ENCODE results near the gene NANOS2. TPM values are rescaled to one million over a fixed set of nuclear protein-coding genes. Genes with fewer than 3 reads are reported as not detected.

The NANOS2 gene
- total and polyA plus RNA-seq, 2 of the 13 experiments (the other 11 are each of a cell fraction or from before 2014, with no cell fraction given): not detected

DNA sequence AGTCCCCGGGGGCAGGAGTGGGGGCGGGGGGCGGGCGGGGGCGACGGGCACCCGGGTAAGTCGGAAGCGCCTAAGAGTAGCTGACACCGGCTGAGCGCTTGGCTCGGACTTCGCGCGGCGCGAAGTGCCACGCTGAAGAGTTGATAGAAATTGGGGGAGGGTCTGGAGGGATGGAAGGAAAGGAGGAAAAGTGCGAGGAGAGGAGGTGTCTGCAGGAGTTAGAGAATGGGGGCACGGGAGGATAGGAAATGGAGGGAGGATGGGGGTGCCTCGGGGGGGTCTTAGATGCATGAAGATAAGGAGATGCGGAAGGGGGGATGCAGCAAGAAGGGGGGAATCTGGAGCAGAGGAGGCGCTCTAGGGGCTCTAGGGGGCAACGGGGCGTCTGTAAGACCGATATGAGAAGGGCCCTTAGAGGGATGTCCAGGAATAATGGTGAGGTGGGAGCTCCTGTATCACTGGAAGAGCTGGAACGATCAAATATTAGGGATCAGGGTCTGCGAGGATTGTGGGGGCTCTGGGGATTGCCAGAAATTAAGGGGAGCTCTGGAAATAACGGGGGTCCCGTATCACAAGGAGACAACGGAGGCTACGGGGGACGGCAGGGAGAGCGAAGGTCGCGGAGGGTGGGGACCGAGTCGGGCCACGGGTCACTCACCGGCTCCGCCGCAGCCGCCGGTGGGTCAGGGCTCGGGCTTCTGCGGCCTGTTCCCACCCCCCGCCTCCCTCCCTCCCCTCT is 12.5 kb downstream of the NANOS2 start, which contains the start of gene MYPOP (continued):
- TF ChIP-seq, protein P1, sequence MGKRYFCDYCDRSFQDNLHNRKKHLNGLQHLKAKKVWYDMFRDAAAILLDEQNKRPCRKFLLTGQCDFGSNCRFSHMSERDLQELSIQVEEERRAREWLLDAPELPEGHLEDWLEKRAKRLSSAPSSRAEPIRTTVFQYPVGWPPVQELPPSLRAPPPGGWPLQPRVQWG (CRISPR knock-in tag; IDR thresholded peaks at IDR 0.05; ENCODE audit: borderline replicate concordance, low read depth): no peak
- no peak for TF ChIP-seq ZNF205 (CRISPR knock-in tag; IDR thresholded peaks at IDR 0.05)
- no peak for TF ChIP-seq HNF4G (IDR thresholded peaks at IDR 0.05; ENCODE audit: borderline replicate concordance, low read depth, low read length)
- no peak for TF ChIP-seq HNF4G (CRISPR knock-in tag; IDR thresholded peaks at IDR 0.05; ENCODE audit: borderline replicate concordance, low read depth)
- TF ChIP-seq, protein P2, sequence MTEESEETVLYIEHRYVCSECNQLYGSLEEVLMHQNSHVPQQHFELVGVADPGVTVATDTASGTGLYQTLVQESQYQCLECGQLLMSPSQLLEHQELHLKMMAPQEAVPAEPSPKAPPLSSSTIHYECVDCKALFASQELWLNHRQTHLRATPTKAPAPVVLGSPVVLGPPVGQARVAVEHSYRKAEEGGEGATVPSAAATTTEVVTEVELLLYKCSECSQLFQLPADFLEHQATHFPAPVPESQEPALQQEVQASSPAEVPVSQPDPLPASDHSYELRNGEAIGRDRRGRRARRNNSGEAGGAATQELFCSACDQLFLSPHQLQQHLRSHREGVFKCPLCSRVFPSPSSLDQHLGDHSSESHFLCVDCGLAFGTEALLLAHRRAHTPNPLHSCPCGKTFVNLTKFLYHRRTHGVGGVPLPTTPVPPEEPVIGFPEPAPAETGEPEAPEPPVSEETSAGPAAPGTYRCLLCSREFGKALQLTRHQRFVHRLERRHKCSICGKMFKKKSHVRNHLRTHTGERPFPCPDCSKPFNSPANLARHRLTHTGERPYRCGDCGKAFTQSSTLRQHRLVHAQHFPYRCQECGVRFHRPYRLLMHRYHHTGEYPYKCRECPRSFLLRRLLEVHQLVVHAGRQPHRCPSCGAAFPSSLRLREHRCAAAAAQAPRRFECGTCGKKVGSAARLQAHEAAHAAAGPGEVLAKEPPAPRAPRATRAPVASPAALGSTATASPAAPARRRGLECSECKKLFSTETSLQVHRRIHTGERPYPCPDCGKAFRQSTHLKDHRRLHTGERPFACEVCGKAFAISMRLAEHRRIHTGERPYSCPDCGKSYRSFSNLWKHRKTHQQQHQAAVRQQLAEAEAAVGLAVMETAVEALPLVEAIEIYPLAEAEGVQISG (CRISPR knock-in tag; IDR thresholded peaks at IDR 0.05): no peak; the same call in 1 of the 2 replicates
- TF ChIP-seq ZNF207 (IDR thresholded peaks at IDR 0.05; ENCODE audit: borderline replicate concordance): no peak
- TF ChIP-seq ZNF274 (CRISPR knock-in tag; IDR thresholded peaks at IDR 0.05): no peak
- TF ChIP-seq, protein P3, sequence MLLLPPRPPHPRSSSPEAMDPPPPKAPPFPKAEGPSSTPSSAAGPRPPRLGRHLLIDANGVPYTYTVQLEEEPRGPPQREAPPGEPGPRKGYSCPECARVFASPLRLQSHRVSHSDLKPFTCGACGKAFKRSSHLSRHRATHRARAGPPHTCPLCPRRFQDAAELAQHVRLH (CRISPR knock-in tag; IDR thresholded peaks at IDR 0.05; ENCODE audit: borderline replicate concordance, low read depth): no peak
- no peak for TF ChIP-seq ONECUT2 (CRISPR knock-in tag; IDR thresholded peaks at IDR 0.05)
- TF ChIP-seq, protein P4, sequence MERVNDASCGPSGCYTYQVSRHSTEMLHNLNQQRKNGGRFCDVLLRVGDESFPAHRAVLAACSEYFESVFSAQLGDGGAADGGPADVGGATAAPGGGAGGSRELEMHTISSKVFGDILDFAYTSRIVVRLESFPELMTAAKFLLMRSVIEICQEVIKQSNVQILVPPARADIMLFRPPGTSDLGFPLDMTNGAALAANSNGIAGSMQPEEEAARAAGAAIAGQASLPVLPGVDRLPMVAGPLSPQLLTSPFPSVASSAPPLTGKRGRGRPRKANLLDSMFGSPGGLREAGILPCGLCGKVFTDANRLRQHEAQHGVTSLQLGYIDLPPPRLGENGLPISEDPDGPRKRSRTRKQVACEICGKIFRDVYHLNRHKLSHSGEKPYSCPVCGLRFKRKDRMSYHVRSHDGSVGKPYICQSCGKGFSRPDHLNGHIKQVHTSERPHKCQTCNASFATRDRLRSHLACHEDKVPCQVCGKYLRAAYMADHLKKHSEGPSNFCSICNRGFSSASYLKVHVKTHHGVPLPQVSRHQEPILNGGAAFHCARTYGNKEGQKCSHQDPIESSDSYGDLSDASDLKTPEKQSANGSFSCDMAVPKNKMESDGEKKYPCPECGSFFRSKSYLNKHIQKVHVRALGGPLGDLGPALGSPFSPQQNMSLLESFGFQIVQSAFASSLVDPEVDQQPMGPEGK (CRISPR knock-in tag; IDR thresholded peaks at IDR 0.05): peak; percentile 64
- TF ChIP-seq PHF21A (CRISPR knock-in tag; IDR thresholded peaks at IDR 0.05): no peak
- TF ChIP-seq SP5 (CRISPR knock-in tag; IDR thresholded peaks at IDR 0.05; ENCODE audit: borderline replicate concordance, low read depth): no peak
- TF ChIP-seq HDAC2 (CRISPR knock-in tag; IDR thresholded peaks at IDR 0.05): no peak
- TF ChIP-seq, protein P5, sequence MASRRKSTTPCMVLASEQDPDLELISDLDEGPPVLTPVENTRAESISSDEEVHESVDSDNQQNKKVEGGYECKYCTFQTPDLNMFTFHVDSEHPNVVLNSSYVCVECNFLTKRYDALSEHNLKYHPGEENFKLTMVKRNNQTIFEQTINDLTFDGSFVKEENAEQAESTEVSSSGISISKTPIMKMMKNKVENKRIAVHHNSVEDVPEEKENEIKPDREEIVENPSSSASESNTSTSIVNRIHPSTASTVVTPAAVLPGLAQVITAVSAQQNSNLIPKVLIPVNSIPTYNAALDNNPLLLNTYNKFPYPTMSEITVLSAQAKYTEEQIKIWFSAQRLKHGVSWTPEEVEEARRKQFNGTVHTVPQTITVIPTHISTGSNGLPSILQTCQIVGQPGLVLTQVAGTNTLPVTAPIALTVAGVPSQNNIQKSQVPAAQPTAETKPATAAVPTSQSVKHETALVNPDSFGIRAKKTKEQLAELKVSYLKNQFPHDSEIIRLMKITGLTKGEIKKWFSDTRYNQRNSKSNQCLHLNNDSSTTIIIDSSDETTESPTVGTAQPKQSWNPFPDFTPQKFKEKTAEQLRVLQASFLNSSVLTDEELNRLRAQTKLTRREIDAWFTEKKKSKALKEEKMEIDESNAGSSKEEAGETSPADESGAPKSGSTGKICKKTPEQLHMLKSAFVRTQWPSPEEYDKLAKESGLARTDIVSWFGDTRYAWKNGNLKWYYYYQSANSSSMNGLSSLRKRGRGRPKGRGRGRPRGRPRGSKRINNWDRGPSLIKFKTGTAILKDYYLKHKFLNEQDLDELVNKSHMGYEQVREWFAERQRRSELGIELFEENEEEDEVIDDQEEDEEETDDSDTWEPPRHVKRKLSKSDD (CRISPR knock-in tag; IDR thresholded peaks at IDR 0.05; ENCODE audit: low read depth): no peak
- TF ChIP-seq ZNF530 (CRISPR knock-in tag; IDR thresholded peaks at IDR 0.05; ENCODE audit: low read depth): no peak
- TF ChIP-seq, protein P6, sequence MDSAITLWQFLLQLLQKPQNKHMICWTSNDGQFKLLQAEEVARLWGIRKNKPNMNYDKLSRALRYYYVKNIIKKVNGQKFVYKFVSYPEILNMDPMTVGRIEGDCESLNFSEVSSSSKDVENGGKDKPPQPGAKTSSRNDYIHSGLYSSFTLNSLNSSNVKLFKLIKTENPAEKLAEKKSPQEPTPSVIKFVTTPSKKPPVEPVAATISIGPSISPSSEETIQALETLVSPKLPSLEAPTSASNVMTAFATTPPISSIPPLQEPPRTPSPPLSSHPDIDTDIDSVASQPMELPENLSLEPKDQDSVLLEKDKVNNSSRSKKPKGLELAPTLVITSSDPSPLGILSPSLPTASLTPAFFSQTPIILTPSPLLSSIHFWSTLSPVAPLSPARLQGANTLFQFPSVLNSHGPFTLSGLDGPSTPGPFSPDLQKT (CRISPR knock-in tag; IDR thresholded peaks at IDR 0.05; ENCODE audit: borderline replicate concordance): no peak
- TF ChIP-seq ZNF569 (CRISPR knock-in tag; IDR thresholded peaks at IDR 0.05; ENCODE audit: borderline replicate concordance): no peak
- TF ChIP-seq, protein P7, sequence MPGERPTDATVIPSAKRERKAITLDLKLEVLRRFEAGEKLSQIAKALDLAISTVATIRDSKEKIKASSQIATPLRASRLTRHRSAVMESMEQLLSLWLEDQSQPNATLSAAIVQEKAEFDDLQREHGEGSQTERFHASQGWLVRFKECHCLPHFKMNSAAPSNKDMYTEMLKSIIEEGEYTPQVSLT (CRISPR knock-in tag; IDR thresholded peaks at IDR 0.05; ENCODE audit: borderline replicate concordance, low read depth): no peak
- TF ChIP-seq DMAP1 (CRISPR knock-in tag; IDR thresholded peaks at IDR 0.05): peak; percentile 37; the same call in 1 of the 2 replicates

All from HepG2 (cell line).